ENCODE data around the gene DNAJC1. TPM values are rescaled to one million over a fixed set of nuclear protein-coding genes. Genes with fewer than 3 reads are reported as not detected.
"Not testable (repeated sequence)": the region's sequence is repeated elsewhere in the genome, so short reads cannot be mapped to it uniquely, and the experiment has no call there.

Gene DNAJC1
- total and polyA plus RNA-seq, 11 donors: 9.5 to 68.4 (median 14.1) TPM

DNA sequence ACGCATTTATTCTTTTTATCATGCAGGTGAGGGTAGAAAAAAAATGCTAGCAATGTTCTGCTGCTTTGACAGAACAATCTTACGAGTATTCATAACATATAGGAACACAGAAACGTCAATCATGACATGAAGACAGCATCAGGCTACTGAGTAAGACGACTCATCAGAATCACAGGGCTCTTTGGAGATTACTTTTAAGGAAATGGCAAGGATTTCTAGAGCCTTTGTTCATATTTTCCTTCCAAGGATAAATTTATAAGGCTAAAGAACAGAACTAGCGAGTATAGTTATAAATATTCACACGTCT is 39.8 kb upstream of the DNAJC1 start:
- intact Hi-C loops (cut with DNase I): no loop called here

DNA sequence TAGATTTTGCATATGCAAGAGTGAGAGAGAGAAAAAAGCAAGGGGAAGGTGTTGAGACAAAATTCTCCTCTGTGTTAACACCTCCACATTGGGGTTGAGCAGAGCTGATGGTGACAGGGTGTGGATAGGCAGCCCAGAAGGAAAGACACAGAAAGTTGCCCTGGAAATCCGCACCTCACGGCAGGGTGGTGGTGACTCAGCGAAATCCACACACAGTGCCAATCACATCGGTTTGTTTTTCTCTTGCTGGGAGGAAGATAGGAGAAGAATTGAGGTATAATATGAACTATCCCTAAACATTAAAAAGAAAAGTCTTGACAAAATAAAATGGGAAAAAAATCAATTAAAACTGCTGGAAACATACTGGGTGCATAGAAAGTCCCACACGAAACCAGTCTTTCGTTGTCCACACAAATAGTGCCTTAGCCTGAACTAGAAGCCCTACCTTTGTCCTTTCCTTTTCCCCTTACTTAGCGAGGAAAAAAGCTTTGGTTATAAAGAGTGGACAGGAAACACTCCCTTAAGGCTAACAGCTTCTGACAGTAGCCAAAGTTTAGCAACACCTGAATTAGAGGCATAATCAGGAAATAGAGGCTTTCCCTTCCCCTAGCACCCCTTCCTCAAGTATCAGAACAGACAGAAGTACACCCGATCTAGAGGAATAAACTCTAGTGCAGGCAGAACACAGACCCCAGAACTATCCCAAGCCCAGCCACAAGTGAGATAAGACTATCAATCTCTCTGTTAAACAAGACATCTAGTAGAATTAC is 39.2 kb upstream of the DNAJC1 start:
- no peak overlapping the region for H3K4me3 ChIP-seq
- H3K27ac ChIP-seq: no peak overlapping the region
- peaks cover 0 to 2% (median 0%) of the 10 kb centered on the region in 12 donors for H3K9me3 ChIP-seq
- TF ChIP-seq, protein P1, sequence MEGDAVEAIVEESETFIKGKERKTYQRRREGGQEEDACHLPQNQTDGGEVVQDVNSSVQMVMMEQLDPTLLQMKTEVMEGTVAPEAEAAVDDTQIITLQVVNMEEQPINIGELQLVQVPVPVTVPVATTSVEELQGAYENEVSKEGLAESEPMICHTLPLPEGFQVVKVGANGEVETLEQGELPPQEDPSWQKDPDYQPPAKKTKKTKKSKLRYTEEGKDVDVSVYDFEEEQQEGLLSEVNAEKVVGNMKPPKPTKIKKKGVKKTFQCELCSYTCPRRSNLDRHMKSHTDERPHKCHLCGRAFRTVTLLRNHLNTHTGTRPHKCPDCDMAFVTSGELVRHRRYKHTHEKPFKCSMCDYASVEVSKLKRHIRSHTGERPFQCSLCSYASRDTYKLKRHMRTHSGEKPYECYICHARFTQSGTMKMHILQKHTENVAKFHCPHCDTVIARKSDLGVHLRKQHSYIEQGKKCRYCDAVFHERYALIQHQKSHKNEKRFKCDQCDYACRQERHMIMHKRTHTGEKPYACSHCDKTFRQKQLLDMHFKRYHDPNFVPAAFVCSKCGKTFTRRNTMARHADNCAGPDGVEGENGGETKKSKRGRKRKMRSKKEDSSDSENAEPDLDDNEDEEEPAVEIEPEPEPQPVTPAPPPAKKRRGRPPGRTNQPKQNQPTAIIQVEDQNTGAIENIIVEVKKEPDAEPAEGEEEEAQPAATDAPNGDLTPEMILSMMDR (IDR thresholded peaks at IDR 0.05): no peak
- TF ChIP-seq POLR2A (IDR thresholded peaks at IDR 0.05): no peak
- WGBS, 4 donors: 28 to 36% (median 32%) methylated on average over 8 of the region's 8 CpGs
- peaks cover 0 to 8% (median 0%) of the 10 kb centered on the region in 12 donors for H3K4me1 ChIP-seq
- ATAC-seq (no peak), DNase-seq (no peak)
- no peaks in the 10 kb centered on the region for H3K36me3 ChIP-seq
- peaks cover 0 to 12% (median 0%) of the 10 kb centered on the region in 9 donors for H3K27me3 ChIP-seq
- intact Hi-C loops (cut with DNase I): no loop called here

More for the DNA sequence above, 39.8 kb upstream of the DNAJC1 start:
- Histone ChIP-seq H3K36me3 (no peaks in the 10 kb centered on the region), H3K27ac (no peak overlapping the region), H3K9me3 (peaks cover 0 to 3% (median 0%) of the 10 kb centered on the region in 12 donors), H3K27me3 (peaks cover 0 to 12% (median 0%) of the 10 kb centered on the region in 9 donors), H3K4me3 (no peak overlapping the region), H3K4me1 (peaks cover 0 to 8% (median 0%) of the 10 kb centered on the region in 12 donors)
- DNase-seq (no peak), ATAC-seq (no peak)
- no peak for TF ChIP-seq POLR2A (IDR thresholded peaks at IDR 0.05)
- TF ChIP-seq, protein P1 (IDR thresholded peaks at IDR 0.05): no peak
- 54 to 67% (median 59%) methylated on average over 6 of the region's 6 CpGs for WGBS, 4 donors

GRCh38 chr10:22034333-22034732 is 30.8 kb upstream of the DNAJC1 start:
- 92 to 95% (median 93%) methylated on average over 3 of the region's 3 CpGs for WGBS, 4 donors
- DNase-seq (no peak), ATAC-seq (no peak)
- Histone ChIP-seq H3K27me3 (no peaks in the 10 kb centered on the region), H3K36me3 (no peaks in the 10 kb centered on the region), H3K27ac (no peak overlapping the region), H3K4me3 (no peak overlapping the region), H3K4me1 (no peaks in the 10 kb centered on the region), H3K9me3 (peaks cover 0 to 17% (median 3%) of the 10 kb centered on the region in 12 donors)
- TF ChIP-seq, protein P1 (IDR thresholded peaks at IDR 0.05): no peak
- no peak for TF ChIP-seq POLR2A (IDR thresholded peaks at IDR 0.05)
- intact Hi-C loops (cut with DNase I): no loop called here

DNA sequence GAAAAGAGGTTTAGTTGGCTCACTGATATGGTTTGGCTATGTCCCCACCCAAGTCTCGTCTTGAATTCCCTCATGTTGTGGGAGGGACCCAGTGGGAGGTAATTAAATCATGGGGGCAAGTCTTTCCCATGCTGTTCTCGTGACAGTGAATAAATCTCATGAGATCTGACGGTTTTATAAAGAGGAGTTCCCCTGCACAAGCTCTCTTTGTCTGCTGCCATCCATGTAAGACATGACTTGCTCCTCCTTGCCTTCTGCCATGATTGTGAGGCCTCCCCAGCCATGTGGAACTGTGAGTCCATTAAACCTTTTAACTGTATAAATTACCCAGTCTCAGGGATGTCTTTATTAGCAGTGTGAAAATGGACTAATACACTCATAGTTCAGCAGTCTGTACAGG is 28.7 kb upstream of the DNAJC1 start:
- DNase-seq; H3K36me3 ChIP-seq; H3K27me3 ChIP-seq; H3K4me3 ChIP-seq; intact Hi-C loops (cut with DNase I); ATAC-seq; H3K27ac ChIP-seq; H3K4me1 ChIP-seq: not testable (repeated sequence)
- H3K9me3 ChIP-seq: peaks cover 0 to 17% (median 3%) of the 10 kb centered on the region in 12 donors
- 77 to 91% (median 86%) methylated on average over 3 of the region's 3 CpGs for WGBS, 4 donors
